Daoy (cell line): ENCODE results near the gene TEX264. TPM values are rescaled to one million over a fixed set of nuclear protein-coding genes. Genes with fewer than 3 reads are reported as not detected.

ENCODE experiments used
- DNase-seq: peaks from one replicate; pipeline ENCODE4 v3.0.0-alpha.2; 2015; ENCODE audit warnings: low read depth
- total RNA-seq: library from RNA; depleted of rRNA; stranded (reverse); fragments of >200 nt; shearing (Covaris generic); gene quantifications from 2 replicates; pipeline ENCODE4 v1.2.3, GENCODE V29; 2014

TEX264 gene
- total RNA-seq, 1 experiment from 2014 or later: 35.0 TPM

GRCh38 chr3:51698209-51698608 is 27.2 kb downstream of the TEX264 start:
- no peak for DNase-seq

DNA sequence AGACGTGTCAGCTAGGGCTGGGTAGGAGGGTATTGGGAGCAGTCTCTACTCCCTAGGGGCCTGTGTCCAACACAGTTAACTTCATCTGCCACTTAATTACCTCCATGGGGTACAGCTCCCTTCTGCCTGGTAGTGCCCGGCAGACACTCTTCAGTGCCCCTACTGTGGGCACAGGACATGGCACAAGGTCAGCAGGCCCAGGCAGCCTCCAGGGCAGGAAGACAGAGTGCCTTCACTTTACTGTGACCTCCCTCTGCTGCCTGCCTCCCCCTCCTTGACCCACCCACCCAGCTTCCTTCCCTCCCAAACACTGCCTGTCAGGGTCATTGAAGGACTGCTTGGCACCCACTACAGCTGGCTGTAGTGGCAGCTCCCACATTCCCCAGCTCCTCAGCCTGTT is 29.4 kb downstream of the TEX264 start:
- DNase-seq: no peak

- no peak for DNase-seq
Measured at GRCh38 chr3:51702156-51702555, 31.1 kb downstream of the TEX264 start.

DNA sequence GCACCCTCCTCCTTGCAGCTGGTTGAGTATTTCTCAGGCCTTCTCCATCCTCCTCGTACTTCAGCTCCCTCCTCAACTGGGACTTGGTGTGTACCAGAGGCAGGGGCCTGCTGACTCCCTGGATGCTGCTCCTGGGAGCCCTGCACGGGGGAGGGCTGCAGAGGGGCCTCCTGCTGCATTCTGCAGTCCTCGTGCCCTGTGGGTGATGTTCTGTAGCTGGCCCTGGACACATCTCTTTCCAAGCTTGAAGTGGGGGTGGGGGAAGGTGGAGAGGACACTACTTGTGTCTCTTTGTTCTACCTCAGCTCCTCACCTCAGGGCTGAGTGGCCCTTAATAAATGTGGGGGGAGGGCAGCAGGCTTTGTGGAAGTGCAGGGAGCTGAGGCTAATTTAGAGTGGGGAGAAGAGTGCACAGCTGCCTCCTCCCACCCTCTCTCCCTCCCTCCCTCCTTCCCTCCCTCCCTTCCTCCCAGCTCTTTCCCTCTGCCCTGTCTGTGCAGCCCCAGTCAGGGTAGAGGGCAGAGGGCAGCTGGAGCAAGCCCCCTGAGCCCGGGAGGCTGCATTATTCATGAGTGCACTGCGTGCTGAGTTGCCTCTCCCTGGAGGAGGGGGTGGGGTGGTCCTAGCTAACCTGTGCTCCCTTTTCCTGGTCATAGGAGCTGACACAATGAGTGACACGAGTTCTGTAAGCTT is 32.2 kb downstream of the TEX264 start:
- DNase-seq: no peak

DNA sequence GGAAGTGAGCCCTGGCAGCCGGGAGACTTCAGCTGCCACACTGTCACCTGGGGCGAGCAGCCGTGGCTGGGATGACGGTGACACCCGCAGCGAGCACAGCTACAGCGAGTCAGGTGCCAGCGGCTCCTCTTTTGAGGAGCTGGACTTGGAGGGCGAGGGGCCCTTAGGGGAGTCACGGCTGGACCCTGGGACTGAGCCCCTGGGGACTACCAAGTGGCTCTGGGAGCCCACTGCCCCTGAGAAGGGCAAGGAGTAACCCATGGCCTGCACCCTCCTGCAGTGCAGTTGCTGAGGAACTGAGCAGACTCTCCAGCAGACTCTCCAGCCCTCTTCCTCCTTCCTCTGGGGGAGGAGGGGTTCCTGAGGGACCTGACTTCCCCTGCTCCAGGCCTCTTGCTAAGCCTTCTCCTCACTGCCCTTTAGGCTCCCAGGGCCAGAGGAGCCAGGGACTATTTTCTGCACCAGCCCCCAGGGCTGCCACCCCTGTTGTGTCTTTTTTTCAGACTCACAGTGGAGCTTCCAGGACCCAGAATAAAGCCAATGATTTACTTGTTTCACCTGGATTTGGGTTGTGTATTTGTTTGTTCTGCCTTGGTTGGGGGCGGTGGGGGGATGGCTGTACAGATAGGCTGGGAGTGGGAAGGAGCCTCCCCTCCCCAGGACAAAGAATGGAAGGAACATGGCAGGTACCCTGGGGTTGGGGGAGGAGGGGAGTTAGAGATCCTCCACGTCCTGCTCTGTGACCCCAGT is 32.9 kb downstream of the TEX264 start:
- no peak for DNase-seq

GRCh38 chr3:51704511-51704950 is 33.5 kb downstream of the TEX264 start:
- no peak for DNase-seq

- DNase-seq: no peak
Measured at GRCh38 chr3:51705276-51706020, 34.4 kb downstream of the TEX264 start.

- DNase-seq: no peak
Measured at GRCh38 chr3:51706021-51706485, 35.0 kb downstream of the TEX264 start.

DNA sequence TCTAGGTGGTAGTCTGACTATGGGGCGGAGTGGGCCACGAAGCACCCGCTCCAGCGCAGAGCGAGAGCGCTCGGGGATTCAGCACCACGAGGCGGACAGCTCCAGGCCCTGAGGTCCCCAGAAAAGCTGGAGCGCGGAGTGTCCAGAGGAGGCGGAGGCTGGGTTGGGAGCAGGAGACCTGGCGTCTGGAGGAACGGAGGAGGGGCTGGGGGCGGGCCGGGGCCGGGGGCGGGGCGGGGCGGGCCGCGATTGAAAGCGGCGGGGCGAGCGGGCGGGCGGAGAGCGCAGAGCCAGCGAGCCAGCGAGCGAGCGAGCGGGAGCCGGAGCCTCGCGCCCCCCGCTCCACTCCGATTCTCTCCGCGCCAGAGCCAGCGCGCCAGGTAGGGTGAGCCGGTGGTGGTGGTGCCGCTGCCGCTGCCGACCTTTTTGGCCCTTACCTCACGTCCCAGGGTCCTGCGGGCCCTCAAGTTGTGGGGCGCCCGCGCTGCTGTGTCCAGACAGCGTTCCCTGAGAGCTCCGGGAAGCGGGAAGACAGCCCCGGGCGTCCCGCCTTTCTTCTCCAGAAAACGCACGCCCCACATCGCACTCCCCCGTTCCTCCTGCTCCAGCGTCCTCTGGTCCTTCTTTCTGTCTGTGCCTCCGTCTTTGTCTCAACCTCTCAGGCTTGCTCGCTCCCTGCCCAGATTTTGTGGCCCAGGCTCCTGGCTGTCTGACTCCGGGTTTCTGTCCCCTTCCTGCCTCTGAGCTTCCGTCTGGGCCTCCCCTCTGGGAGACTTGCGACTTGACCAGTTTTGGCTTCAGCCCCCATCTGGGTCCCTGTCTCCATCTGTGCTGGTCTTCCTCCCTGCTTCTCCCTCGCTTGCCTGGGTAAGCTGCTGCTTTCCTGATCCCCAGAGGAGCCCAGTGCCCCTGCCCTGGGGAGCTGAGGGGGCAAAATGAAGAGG is 36.0 kb downstream of the TEX264 start, which contains the start of gene GRM2:
Gene GRM2 (plus strand): TSS at position 281 of the 944 bp plus-strand sequence. CDS start 1,916 bp downstream, outside the sequence.
- peak; percentile 77 for DNase-seq

GRCh38 chr3:51708216-51708845 is 37.3 kb downstream of the TEX264 start:
- DNase-seq: no peak

- no peak for DNase-seq
Measured at GRCh38 chr3:51709004-51709420, 38.0 kb downstream of the TEX264 start.

DNA sequence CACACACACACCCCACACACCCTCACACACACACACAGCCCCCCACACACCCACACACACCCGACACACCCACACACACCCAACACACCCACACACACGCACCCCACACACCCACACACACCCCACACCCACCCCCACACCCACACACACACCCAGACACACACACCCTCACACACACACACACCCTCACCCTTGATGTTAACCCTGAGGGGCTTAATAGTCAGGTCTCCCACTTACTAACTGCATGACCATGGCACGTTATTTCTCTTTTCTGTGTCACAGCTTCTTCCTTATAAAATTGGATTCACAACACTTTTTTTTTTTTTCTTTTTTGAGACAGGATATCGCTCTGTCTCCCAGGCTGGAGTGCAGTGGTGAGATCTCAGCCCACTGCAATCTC is 38.6 kb downstream of the TEX264 start:
- no peak for DNase-seq

GRCh38 chr3:51710631-51711351 is 39.7 kb downstream of the TEX264 start:
- DNase-seq: peak; percentile 13

- no peak for DNase-seq
Measured at GRCh38 chr3:51711352-51712037, 40.4 kb downstream of the TEX264 start.

DNA sequence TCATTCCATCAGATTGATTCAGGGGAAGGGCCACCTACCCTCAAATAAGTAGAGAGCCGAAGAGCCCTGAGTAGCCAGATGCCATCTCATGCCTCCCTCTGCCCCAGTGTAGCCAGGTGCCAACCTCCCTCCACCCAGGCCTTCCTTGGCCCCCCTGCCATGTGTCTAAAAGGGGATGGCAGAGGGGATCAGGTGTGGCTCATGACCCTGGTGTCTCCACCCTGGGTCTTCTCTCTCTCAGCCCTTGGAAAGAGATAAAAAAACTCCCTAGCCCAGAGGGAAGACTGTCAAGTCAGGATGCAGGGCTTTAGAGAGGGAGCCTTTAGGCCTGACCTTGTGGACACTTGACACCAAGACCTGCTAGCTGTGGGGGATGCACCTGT is 41.0 kb downstream of the TEX264 start:
- DNase-seq: no peak

DNA sequence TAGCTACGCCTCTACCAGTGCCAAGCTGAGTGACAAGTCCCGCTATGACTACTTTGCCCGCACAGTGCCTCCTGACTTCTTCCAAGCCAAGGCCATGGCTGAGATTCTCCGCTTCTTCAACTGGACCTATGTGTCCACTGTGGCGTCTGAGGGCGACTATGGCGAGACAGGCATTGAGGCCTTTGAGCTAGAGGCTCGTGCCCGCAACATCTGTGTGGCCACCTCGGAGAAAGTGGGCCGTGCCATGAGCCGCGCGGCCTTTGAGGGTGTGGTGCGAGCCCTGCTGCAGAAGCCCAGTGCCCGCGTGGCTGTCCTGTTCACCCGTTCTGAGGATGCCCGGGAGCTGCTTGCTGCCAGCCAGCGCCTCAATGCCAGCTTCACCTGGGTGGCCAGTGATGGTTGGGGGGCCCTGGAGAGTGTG is 41.5 kb downstream of the TEX264 start:
- DNase-seq: no peak

DNA sequence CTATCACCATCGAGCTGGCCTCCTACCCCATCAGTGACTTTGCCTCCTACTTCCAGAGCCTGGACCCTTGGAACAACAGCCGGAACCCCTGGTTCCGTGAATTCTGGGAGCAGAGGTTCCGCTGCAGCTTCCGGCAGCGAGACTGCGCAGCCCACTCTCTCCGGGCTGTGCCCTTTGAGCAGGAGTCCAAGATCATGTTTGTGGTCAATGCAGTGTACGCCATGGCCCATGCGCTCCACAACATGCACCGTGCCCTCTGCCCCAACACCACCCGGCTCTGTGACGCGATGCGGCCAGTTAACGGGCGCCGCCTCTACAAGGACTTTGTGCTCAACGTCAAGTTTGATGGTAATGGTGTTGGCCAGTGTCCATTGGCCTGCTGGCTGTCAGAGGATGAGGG is 41.9 kb downstream of the TEX264 start:
- no peak for DNase-seq

GRCh38 chr3:51715231-51715976 is 44.4 kb downstream of the TEX264 start:
- no peak for DNase-seq

- no peak for DNase-seq
Measured at GRCh38 chr3:51715977-51716294, 44.9 kb downstream of the TEX264 start.
